Fibroblast of peridontal ligament (primary cell): ENCODE measurements around the gene GLIPR1L2.
A peak's percentile ranks its signal among the peaks of the same experiment; 100 is the strongest.

Source experiments
- DNase-seq: peaks from one replicate; pipeline ENCODE4 v3.0.0-alpha.2; 2010; ENCODE audit errors: extremely low read depth

Gene GLIPR1L2

DNA sequence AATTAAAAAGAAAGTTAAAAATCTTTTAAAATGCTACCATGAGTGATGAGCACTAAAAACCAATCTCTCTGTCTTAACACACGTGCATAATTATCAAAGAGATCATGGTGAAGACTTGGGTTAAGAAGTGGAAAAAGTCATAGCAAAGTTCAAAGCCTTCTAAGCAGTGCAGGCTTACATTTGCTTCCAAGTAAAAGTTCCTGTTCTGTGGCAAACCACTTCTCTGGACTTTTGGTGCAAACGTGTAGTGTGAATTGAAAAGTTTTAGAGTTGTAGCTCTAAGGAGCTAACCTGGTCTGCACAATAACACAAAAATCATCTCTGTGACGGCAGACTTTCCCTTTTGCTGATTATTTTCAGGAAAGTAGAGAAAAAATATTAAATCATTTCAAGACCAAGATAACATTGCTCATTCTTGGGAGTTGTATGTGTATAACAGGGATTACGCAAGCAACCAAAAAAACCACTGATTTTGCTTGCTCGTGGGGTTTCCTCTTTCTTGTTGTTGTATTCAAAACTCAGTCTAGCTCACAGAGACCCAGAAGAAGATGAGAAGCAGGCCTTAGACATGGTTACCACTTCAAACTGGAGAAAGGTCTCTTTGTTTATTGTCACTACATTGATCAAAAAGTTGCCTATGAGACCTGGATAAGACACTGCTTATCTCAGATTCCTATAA is 87.4 kb downstream of the GLIPR1L2 start:
- peak; percentile 91 for DNase-seq

DNA sequence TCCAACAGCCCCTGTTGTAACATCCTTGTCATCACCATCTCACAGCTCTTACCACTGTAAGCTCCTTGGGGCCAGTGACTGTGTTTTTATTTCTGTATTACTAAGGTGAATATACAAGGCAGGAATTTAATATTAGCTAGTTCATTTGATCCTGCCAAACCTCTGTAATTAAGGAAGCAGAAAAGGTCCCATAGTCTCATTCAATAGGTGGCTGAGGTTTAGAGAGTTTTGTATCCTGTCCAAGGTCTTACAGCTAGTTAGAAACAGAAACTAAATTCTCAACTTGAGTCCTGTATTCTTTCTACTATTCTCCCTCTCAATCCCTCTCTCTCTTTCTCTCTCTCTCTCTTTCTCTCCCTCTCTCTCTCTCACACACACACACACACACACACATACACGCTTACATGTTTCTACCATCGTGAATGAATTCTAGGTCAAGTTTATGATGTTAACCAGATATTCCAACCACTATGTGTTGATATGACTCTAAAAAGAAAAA is 89.1 kb downstream of the GLIPR1L2 start:
- peak; percentile 81 for DNase-seq

DNA sequence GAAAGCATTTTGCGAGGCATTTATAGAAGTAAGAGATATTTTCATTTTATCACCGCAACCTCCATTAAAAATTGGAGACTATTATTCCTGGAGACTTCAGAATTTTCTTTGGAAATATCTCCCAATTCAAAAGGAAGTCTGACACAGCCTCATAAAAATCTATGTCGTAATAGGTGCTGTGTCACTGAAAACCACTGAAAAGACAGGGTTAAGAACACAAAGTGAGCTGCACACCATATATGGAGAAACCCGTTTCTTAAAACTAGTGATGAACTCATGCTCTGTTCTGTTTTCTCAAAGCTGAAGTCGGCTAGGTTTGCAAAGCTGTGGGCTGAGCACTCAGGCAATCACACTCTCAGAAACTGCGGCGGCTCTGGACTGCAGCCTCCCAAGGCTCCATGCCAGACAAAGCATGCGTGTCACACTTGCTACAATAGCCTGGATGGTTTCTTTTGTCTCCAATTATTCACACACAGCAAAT is 89.6 kb downstream of the GLIPR1L2 start, which contains the start of gene GLIPR1:
GLIPR1 (plus strand) TSS at position 287 of the 481 bp plus-strand sequence; CDS start at position 413, 126 bp downstream.
- peak; percentile 100 for DNase-seq

DNA sequence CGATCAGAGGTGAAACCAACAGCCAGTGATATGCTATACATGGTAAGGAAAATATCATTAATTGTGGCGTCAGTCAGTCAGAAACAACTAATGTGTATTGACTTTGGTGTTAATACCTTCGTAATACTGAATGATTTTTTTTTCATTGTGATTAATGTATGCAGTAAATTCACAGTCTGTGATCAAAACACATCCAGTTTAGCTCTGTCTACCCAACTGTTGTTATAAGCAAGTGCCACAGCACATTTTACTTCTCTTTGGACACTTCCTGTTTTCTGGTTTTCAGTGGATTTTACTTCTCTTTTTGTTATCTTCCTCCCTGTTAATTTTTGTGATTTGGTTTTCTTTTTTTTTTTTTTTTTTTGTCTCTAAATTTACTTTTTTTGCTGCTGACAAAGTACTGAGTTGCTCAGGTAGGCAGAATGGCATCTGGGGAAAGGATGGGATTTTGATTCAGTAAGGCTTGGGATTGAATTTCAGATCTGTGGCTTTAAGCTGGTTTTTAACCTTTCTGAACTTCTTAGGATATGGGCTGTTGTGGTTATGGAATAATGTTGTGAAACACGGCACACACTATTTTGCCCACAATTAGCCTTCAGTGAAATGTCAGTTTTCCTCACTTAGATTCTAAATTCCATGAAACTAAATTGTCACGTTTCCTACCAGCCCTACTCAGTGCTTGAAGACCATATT is 90.3 kb downstream of the GLIPR1L2 start:
- peak; percentile 69 for DNase-seq

DNA sequence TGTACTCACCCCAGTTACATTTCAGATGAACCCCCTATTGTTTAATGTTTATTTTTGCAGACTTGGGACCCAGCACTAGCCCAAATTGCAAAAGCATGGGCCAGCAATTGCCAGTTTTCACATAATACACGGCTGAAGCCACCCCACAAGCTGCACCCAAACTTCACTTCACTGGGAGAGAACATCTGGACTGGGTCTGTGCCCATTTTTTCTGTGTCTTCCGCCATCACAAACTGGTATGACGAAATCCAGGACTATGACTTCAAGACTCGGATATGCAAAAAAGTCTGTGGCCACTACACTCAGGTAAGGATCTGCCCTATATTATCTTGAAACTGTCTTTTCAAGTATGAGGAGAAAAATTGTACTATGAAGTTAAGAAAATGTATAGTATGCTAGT is 90.9 kb downstream of the GLIPR1L2 start:
- DNase-seq: peak; percentile 79
